ENCODE results near the gene RFTN1. TPM values are rescaled to one million over a fixed set of nuclear protein-coding genes. Genes with fewer than 3 reads are reported as not detected.

Gene RFTN1
- total and polyA plus RNA-seq, 10 of the 15 experiments (the other 5 are each of a cell fraction or from before 2014, with no cell fraction given) = 20.6 to 213 (median 147) TPM

DNA sequence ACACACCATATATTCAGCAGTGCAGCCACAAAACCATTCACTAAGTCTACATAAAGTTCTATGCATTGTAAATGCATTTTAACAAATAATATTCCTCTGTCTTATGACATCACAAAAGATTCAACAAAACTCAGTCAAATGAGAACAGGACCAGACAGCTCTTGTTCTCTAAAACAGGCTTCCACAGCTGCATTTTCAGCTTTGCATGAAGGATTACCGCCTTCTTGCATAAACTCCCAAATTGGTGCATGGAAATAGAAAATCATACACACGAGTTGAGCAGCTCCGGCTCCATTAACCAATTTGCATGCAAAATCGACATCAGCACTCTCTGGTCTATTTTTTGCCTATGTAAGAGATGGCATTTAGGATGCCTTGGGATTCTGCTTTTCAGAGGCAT is 66.4 kb downstream of the RFTN1 start:
- Histone ChIP-seq H3K9me3 (replicated peaks; ENCODE audit: control insufficient read depth, insufficient read depth, low read length) (no peaks in the 10 kb centered on the region; the same call in 2 of the 3 replicates), H2AFZ (ENCODE audit: control insufficient read depth, low read depth, low read length) (no peak overlapping the region), H4K20me1 (ENCODE audit: control insufficient read depth, insufficient read depth) (0 out of 2 replicates have a peak, but pooled peaks cover 2% of the 10 kb centered on the region), H3K4me2 (ENCODE audit: control insufficient read depth, insufficient read depth) (no peak overlapping the region), H3K9ac (ENCODE audit: control insufficient read depth, insufficient read depth, low read length) (no peak overlapping the region), H3K27ac (ENCODE audit: control insufficient read depth, insufficient read depth) (no peak overlapping the region), H3K4me1 (ENCODE audit: control insufficient read depth, insufficient read depth, low read length) (0 out of 2 replicates have a peak, but pooled peaks cover 3% of the 10 kb centered on the region), H3K36me3 (ENCODE audit: control insufficient read depth in 2 of 2, insufficient read depth in 2 of 2, low read length in 1 of 2) (peaks cover 9 to 16% of the 10 kb centered on the region in 2 experiments), H3K4me3 (no peak overlapping the region), H3K27me3 (replicated peaks in 1 of 2; ENCODE audit: control insufficient read depth in 2 of 2, insufficient read depth in 2 of 2, low read length in 1 of 2) (no peaks in the 10 kb centered on the region), H3K79me2 (ENCODE audit: control insufficient read depth, insufficient read depth, low read length) (peaks cover 62% of the 10 kb centered on the region)
- in situ Hi-C loops (cut with MboI) = no loop called here
- 29% methylated on average over 4 of the region's 4 CpGs for WGBS (ENCODE audit: insufficient coverage, insufficient replicate concordance, low lambda C conversion rate, missing lambda C conversion rate)
- BruUV-seq (replicated peaks) = no TSS peak
- DNase-seq (ENCODE audit: low read depth, low spot score) (no peak), FAIRE-seq (no peak), ATAC-seq (no peak)
- intact Hi-C loops (cut with micrococcal nuclease; ENCODE audit: unreplicated experiment) = no loop called here
- ChIA-PET RAD21 (ENCODE audit: unreplicated experiment) (interaction anchor here (1.0 kb wide), 1 partner anchor 15 kb away, joined by 5 read pairs; no protein-coding TSS in a partner anchor), SMC1A (ENCODE audit: uncharacterized antibody, unreplicated experiment) (interaction anchor here (0.8 to 2.8 kb wide), 3 partner anchors 35 to 103 kb away, joined by 3 to 7 read pairs (median 3); no protein-coding TSS in a partner anchor), POLR2A (no interaction called here), CTCF (no interaction called here)
- TF ChIP-seq RELA (IDR thresholded peaks at IDR 0.05; ENCODE audit: borderline replicate concordance, partially characterized antibody) = no peak

DNA sequence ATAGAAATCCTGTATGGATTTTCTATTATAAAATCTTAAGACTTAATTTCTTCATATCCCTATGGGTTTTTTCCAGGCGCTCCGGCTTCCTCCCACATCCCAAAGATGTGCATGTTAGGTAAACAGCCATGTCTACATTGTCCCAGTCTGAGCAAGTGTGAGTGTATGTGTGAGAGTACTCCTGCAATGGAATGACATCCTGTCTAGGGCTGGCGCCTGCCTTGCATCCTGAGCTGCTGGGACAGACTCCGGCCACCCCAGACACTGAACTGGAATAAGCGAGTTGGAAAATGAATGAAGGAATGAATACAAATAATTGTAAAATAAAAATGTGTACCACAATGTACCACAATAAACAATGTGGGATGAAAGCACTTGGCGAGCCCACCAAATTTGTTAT is 69.2 kb downstream of the RFTN1 start:
- Histone ChIP-seq H2AFZ (ENCODE audit: control insufficient read depth, low read depth, low read length) (no peak overlapping the region), H3K4me2 (ENCODE audit: control insufficient read depth, insufficient read depth) (no peak overlapping the region), H3K9me3 (replicated peaks; ENCODE audit: control insufficient read depth, insufficient read depth, low read length) (no peaks in the 10 kb centered on the region; the same call in 2 of the 3 replicates), H4K20me1 (ENCODE audit: control insufficient read depth, insufficient read depth) (0 out of 2 replicates have a peak, but pooled peaks cover 2% of the 10 kb centered on the region), H3K79me2 (ENCODE audit: control insufficient read depth, insufficient read depth, low read length) (peaks cover 49% of the 10 kb centered on the region), H3K27me3 (replicated peaks in 1 of 2; ENCODE audit: control insufficient read depth in 2 of 2, insufficient read depth in 2 of 2, low read length in 1 of 2) (no peaks in the 10 kb centered on the region), H3K36me3 (ENCODE audit: control insufficient read depth in 2 of 2, insufficient read depth in 2 of 2, low read length in 1 of 2) (peaks cover 4 to 7% of the 10 kb centered on the region in 2 experiments; a peak in 3 of 4 replicates), H3K27ac (ENCODE audit: control insufficient read depth, insufficient read depth) (no peak overlapping the region), H3K4me1 (ENCODE audit: control insufficient read depth, insufficient read depth, low read length) (no peaks in the 10 kb centered on the region), H3K9ac (ENCODE audit: control insufficient read depth, insufficient read depth, low read length) (no peak overlapping the region), H3K4me3 (no peak overlapping the region)
- ChIA-PET POLR2A (interaction anchor here (1.4 kb wide), 1 partner anchor 13 kb away, joined by 4 read pairs; no protein-coding TSS in a partner anchor), CTCF (interaction anchor here (0.6 to 1.8 kb wide), 3 partner anchors 14 to 185 kb away, joined by 3 to 4 read pairs (median 3); no protein-coding TSS in a partner anchor), SMC1A (ENCODE audit: uncharacterized antibody, unreplicated experiment) (interaction anchor here (0.7 to 2.0 kb wide), 6 partner anchors 7 to 62 kb away, joined by 3 to 9 read pairs (median 4); no protein-coding TSS in a partner anchor), RAD21 (ENCODE audit: unreplicated experiment) (interaction anchor here (1.3 kb wide), 1 partner anchor 24 kb away, joined by 3 read pairs; no protein-coding TSS in a partner anchor)
- intact Hi-C loops (cut with micrococcal nuclease; ENCODE audit: unreplicated experiment) (no loop called here), in situ Hi-C loops (cut with MboI) (no loop called here)
- no TSS peak for BruUV-seq (replicated peaks)
- ATAC-seq (no peak), DNase-seq (ENCODE audit: low read depth, low spot score) (no peak), FAIRE-seq (no peak)
- WGBS (ENCODE audit: insufficient coverage, insufficient replicate concordance, low lambda C conversion rate, missing lambda C conversion rate) = 92% methylated on average over 6 of the region's 6 CpGs
- TF ChIP-seq RCOR1 (conservative IDR thresholded peaks at IDR 0.05; ENCODE audit: low read depth, low read length) (no peak), CREB1 (IDR thresholded peaks at IDR 0.05; ENCODE audit: low read depth) (no peak), EGR1 (IDR thresholded peaks at IDR 0.05; ENCODE audit: borderline replicate concordance in 1 of 2, low read depth in 2 of 2, low read length in 2 of 2) (no peak), SMARCA5 (IDR thresholded peaks at IDR 0.05) (no peak), RAD51 (IDR thresholded peaks at IDR 0.05) (no peak), NFYA (IDR thresholded peaks at IDR 0.05; ENCODE audit: borderline replicate concordance, low read depth, low read length) (no peak), CHD1 (IDR thresholded peaks at IDR 0.05; ENCODE audit: low read depth, low read length) (no peak), JUND (IDR thresholded peaks at IDR 0.05; ENCODE audit: low read depth, low read length) (no peak), ATF7 (IDR thresholded peaks at IDR 0.05; ENCODE audit: low read depth) (no peak), POLR2AphosphoS5 (IDR thresholded peaks at IDR 0.05; ENCODE audit: low read length) (no peak), LARP7 (IDR thresholded peaks at IDR 0.05) (no peak)
- TF ChIP-seq, protein P1, sequence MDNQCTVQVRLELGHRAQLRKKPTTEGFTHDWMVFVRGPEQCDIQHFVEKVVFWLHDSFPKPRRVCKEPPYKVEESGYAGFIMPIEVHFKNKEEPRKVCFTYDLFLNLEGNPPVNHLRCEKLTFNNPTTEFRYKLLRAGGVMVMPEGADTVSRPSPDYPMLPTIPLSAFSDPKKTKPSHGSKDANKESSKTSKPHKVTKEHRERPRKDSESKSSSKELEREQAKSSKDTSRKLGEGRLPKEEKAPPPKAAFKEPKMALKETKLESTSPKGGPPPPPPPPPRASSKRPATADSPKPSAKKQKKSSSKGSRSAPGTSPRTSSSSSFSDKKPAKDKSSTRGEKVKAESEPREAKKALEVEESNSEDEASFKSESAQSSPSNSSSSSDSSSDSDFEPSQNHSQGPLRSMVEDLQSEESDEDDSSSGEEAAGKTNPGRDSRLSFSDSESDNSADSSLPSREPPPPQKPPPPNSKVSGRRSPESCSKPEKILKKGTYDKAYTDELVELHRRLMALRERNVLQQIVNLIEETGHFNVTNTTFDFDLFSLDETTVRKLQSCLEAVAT (IDR thresholded peaks at IDR 0.05) = no peak
- TF ChIP-seq, protein P2, sequence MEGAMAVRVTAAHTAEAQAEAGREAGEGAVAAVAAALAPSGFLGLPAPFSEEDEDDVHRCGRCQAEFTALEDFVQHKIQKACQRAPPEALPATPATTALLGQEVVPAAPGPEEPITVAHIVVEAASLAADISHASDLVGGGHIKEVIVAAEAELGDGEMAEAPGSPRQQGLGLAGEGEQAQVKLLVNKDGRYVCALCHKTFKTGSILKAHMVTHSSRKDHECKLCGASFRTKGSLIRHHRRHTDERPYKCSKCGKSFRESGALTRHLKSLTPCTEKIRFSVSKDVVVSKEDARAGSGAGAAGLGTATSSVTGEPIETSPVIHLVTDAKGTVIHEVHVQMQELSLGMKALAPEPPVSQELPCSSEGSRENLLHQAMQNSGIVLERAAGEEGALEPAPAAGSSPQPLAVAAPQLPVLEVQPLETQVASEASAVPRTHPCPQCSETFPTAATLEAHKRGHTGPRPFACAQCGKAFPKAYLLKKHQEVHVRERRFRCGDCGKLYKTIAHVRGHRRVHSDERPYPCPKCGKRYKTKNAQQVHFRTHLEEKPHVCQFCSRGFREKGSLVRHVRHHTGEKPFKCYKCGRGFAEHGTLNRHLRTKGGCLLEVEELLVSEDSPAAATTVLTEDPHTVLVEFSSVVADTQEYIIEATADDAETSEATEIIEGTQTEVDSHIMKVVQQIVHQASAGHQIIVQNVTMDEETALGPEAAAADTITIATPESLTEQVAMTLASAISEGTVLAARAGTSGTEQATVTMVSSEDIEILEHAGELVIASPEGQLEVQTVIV (IDR thresholded peaks at IDR 0.05; ENCODE audit: borderline replicate concordance, partially characterized antibody) = no peak
